GM19467 (cell line): ENCODE measurements around the gene NPR2.

Experiments used
- ATAC-seq: cut with Tn5 transposase; IDR thresholded peaks from one replicate; pipeline ENCODE4 v1.9.1; 2021; ENCODE audit warnings: mild to moderate bottlenecking, moderate library complexity; ENCODE audit not compliant: unreplicated experiment

Gene NPR2

GRCh38 chr9:35763181-35763580 lies 28.2 kb upstream of the NPR2 start:
- ATAC-seq = no peak

GRCh38 chr9:35763803-35764202 lies 27.6 kb upstream of the NPR2 start:
- no peak for ATAC-seq

GRCh38 chr9:35766997-35767396 lies 24.4 kb upstream of the NPR2 start:
- ATAC-seq = no peak

- ATAC-seq = no peak
Measured at GRCh38 chr9:35767458-35767857, 23.9 kb upstream of the NPR2 start.

GRCh38 chr9:35769763-35770162 lies 21.6 kb upstream of the NPR2 start:
- no peak for ATAC-seq

GRCh38 chr9:35771075-35771433 lies 20.3 kb upstream of the NPR2 start:
- ATAC-seq = no peak

- ATAC-seq = no peak
Measured at GRCh38 chr9:35771534-35771933, 19.9 kb upstream of the NPR2 start.

GRCh38 chr9:35771943-35772342 lies 19.4 kb upstream of the NPR2 start:
- no peak for ATAC-seq

GRCh38 chr9:35774907-35775635 lies 16.3 kb upstream of the NPR2 start:
- ATAC-seq = no peak

GRCh38 chr9:35776018-35776417 lies 15.4 kb upstream of the NPR2 start:
- no peak for ATAC-seq

GRCh38 chr9:35778496-35778895 lies 12.9 kb upstream of the NPR2 start:
- ATAC-seq = no peak

GRCh38 chr9:35781066-35781465 lies 10.3 kb upstream of the NPR2 start:
- ATAC-seq = no peak

- no peak for ATAC-seq
Measured at GRCh38 chr9:35783418-35783817, 8.0 kb upstream of the NPR2 start.

GRCh38 chr9:35789541-35789940 lies 1.9 kb upstream of the NPR2 start:
- no peak for ATAC-seq

GRCh38 chr9:35790025-35790384 lies 1.4 kb upstream of the NPR2 start:
- no peak for ATAC-seq

- no peak for ATAC-seq
Measured at GRCh38 chr9:35790385-35791296, 750 bp upstream of the NPR2 start.

- no peak for ATAC-seq
Measured at GRCh38 chr9:35792024-35792813, 828 bp downstream of the NPR2 start.

- ATAC-seq = no peak
Measured at GRCh38 chr9:35792826-35793225, 1.4 kb downstream of the NPR2 start.

GRCh38 chr9:35793461-35793860 lies 2.1 kb downstream of the NPR2 start:
- ATAC-seq = no peak

GRCh38 chr9:35795695-35796094 lies 4.3 kb downstream of the NPR2 start:
- ATAC-seq = no peak

GRCh38 chr9:35797311-35798109 lies 6.1 kb downstream of the NPR2 start:
- no peak for ATAC-seq
